CD14-positive monocyte (primary cell): ENCODE data around the gene TMEM255A. TPM values are rescaled to one million over a fixed set of nuclear protein-coding genes. Genes with fewer than 3 reads are reported as not detected.

Experiments used
- DNase-seq, 3 donors: peaks; one replicate each; pipeline ENCODE4 v3.0.0-alpha.2; 2011 to 2022
- H2AFZ ChIP-seq: 2 replicates; pipeline ENCODE4 v1.6.0; 2012; ENCODE audit warnings: mild to moderate bottlenecking, low read depth, low read length, inconsistent platforms; ENCODE audit not compliant: insufficient read depth, poor library complexity, severe bottlenecking
- H3K27ac ChIP-seq, 2 donors: 1 replicate in 1 of 2; 2 replicates in 1 of 2; pipeline ENCODE4 v1.5.1; 2012 to 2013; ENCODE audit warnings: low read length in 2 of 2, control low read depth in 1 of 2, inconsistent platforms in 1 of 2, low read depth in 1 of 2, mild to moderate bottlenecking in 1 of 2
- H3K27me3 ChIP-seq, 2 donors: one replicate each; pipeline versions ENCODE4 v1.6.0 to v1.6.1; 2011 to 2013; ENCODE audit warnings: low read length in 2 of 2; ENCODE audit not compliant: control insufficient read depth in 2 of 2, insufficient read depth in 2 of 2
- H3K36me3 ChIP-seq, 2 donors: replicated peaks in 1 of 2; 1 replicate in 1 of 2; 2 replicates in 1 of 2; pipeline versions ENCODE4 v1.5.1 to v1.6.1; 2012 to 2013; ENCODE audit warnings: low read length in 2 of 2, control low read depth in 1 of 2, inconsistent platforms in 1 of 2, mild to moderate bottlenecking in 1 of 2; ENCODE audit not compliant: insufficient read depth in 2 of 2, control insufficient read depth in 1 of 2
- H3K4me1 ChIP-seq, 2 donors: 1 replicate in 1 of 2; 2 replicates in 1 of 2; pipeline versions ENCODE4 v1.5.1 to v1.6.1; 2012 to 2013; ENCODE audit warnings: low read length in 2 of 2, control low read depth in 1 of 2, inconsistent platforms in 1 of 2, mild to moderate bottlenecking in 1 of 2, moderate library complexity in 1 of 2; ENCODE audit not compliant: insufficient read depth in 2 of 2, control insufficient read depth in 1 of 2
- H3K4me2 ChIP-seq: replicated peaks from 2 replicates; pipeline ENCODE3; 2012; ENCODE audit warnings: low read length, moderate library complexity, mild to moderate bottlenecking; ENCODE audit not compliant: poor library complexity, severe bottlenecking; ENCODE audit errors: extremely low read depth
- H3K4me3 ChIP-seq, 3 experiments: fragments of 200-600 bp in 1 of 3; sonication (generic) in 1 of 3; replicated peaks in 1 of 3; 1 replicate in 2 of 3; 2 replicates in 1 of 3; pipeline ENCODE4 v1.5.1; 2011 to 2013; ENCODE audit warnings: low read length in 3 of 3, mild to moderate bottlenecking in 3 of 3, control low read depth in 2 of 3, low read depth in 2 of 3, inconsistent platforms in 1 of 3, moderate library complexity in 1 of 3
- H3K79me2 ChIP-seq: 2 replicates; pipeline ENCODE4 v1.6.0; 2012; ENCODE audit warnings: mild to moderate bottlenecking, control low read depth, inconsistent platforms, low read length, moderate library complexity; ENCODE audit not compliant: insufficient read depth
- H3K9ac ChIP-seq: 2 replicates; pipeline ENCODE4 v1.6.0; 2017; ENCODE audit warnings: low read length, mild to moderate bottlenecking; ENCODE audit not compliant: insufficient read depth, poor library complexity, severe bottlenecking
- H3K9me3 ChIP-seq, 2 donors: replicated peaks in 1 of 2; 1 replicate in 1 of 2; 2 replicates in 1 of 2; pipeline versions ENCODE4 v1.5.1 to v1.6.1; 2012 to 2013; ENCODE audit warnings: low read length in 2 of 2, control low read depth in 1 of 2; ENCODE audit not compliant: control insufficient read depth in 1 of 2, insufficient read depth in 1 of 2
- H4K20me1 ChIP-seq: 2 replicates; pipeline ENCODE4 v1.6.0; 2012; ENCODE audit warnings: mild to moderate bottlenecking, low read length, control low read depth, moderate library complexity; ENCODE audit not compliant: insufficient read depth
- H3K27ac Mint-ChIP-seq, 7 donors: one replicate each; pipeline ENCODE4 v1.8.0; 2020; ENCODE audit warnings: mild to moderate bottlenecking in 7 of 7, mixed read lengths in 7 of 7, moderate library complexity in 6 of 7, inconsistent platforms in 2 of 7
- H3K27me3 Mint-ChIP-seq, 3 donors: one replicate each; pipeline ENCODE4 v1.8.0; 2021 to 2022; ENCODE audit warnings: low read depth in 3 of 3, mild to moderate bottlenecking in 3 of 3, mixed read lengths in 3 of 3, moderate library complexity in 3 of 3, inconsistent platforms in 1 of 3
- H3K36me3 Mint-ChIP-seq, 2 donors: one replicate each; pipeline ENCODE4 v1.8.0; 2020; ENCODE audit warnings: mixed read lengths in 2 of 2, inconsistent platforms in 1 of 2, mild to moderate bottlenecking in 1 of 2
- H3K4me1 Mint-ChIP-seq: one replicate; pipeline ENCODE4 v1.8.0; 2020; ENCODE audit warnings: mild to moderate bottlenecking, mixed read lengths
- H3K4me3 Mint-ChIP-seq, 2 donors: one replicate each; pipeline ENCODE4 v1.8.0; 2020; ENCODE audit warnings: mild to moderate bottlenecking in 2 of 2, mixed read lengths in 2 of 2, moderate library complexity in 1 of 2
- H3K9me3 Mint-ChIP-seq, 7 donors: one replicate each; pipeline ENCODE4 v1.8.0; 2020 to 2022; ENCODE audit warnings: mixed read lengths in 7 of 7, mild to moderate bottlenecking in 6 of 7, moderate library complexity in 6 of 7, inconsistent platforms in 2 of 7
- WGBS: methylation state at CpG from one replicate; pipeline ENCODE4 v1.1.5; 2013; ENCODE audit warnings: missing lambda C conversion rate; ENCODE audit not compliant: insufficient coverage; 5-methylcytosine and 5-hydroxymethylcytosine counted together
- intact Hi-C, 2 donors: fragments of 100-400 bp; cut with micrococcal nuclease; formaldehyde crosslinking; loops; one replicate each; pipeline versions ENCODE4 v1.15.0 to v1.15.1; 2023
- polyA plus RNA-seq, 3 donors: library from polyadenylated mRNA; depleted of rRNA in 1 of 3; unstranded in 2 of 3; stranded (reverse) in 1 of 3; fragments of 300-500 nt in 2 of 3; fragments of >200 nt in 1 of 3; fragmentation: Illumina TruSeq in 2 of 3; gene quantifications; 1 replicate in 2 of 3; 2 replicates in 1 of 3; pipeline ENCODE4 v1.2.3, GENCODE V29; 2012 to 2021
- TF ChIP-seq, protein P1 (sequence below): fragments of 200-600 bp; IDR thresholded peaks from one replicate; pipeline ENCODE4 v1.8.0; 2022; ENCODE audit warnings: antibody characterized with exemption, mild to moderate bottlenecking

TMEM255A gene
- polyA plus RNA-seq, 3 donors = 0.10 to 1.2 (median 0.51) TPM

GRCh38 chrX:120264341-120264740, 46.9 kb downstream of the TMEM255A start:
- Histone ChIP-seq H3K36me3 (no peaks in the 10 kb centered on the region), H3K4me2 (peak overlapping the region; percentile 20), H3K4me1 (peaks cover 39 to 49% of the 10 kb centered on the region in 2 donors), H3K9me3 (no peaks in the 10 kb centered on the region), H3K9ac (no peak overlapping the region), H4K20me1 (no peaks in the 10 kb centered on the region), H3K79me2 (no peaks in the 10 kb centered on the region), H2AFZ (no peak overlapping the region), H3K4me3 (no peak overlapping the region), H3K27ac (no peak overlapping the region), H3K27me3 (no peaks in the 10 kb centered on the region)
- peaks cover 1 to 4% (median 1%) of the 10 kb centered on the region in 3 donors for H3K27me3 Mint-ChIP-seq
- H3K9me3 Mint-ChIP-seq = peaks cover 0 to 6% (median 0%) of the 10 kb centered on the region in 7 donors
- no peak overlapping the region for H3K4me3 Mint-ChIP-seq
- H3K4me1 Mint-ChIP-seq = peaks cover 55% of the 10 kb centered on the region
- TF ChIP-seq, protein P1, sequence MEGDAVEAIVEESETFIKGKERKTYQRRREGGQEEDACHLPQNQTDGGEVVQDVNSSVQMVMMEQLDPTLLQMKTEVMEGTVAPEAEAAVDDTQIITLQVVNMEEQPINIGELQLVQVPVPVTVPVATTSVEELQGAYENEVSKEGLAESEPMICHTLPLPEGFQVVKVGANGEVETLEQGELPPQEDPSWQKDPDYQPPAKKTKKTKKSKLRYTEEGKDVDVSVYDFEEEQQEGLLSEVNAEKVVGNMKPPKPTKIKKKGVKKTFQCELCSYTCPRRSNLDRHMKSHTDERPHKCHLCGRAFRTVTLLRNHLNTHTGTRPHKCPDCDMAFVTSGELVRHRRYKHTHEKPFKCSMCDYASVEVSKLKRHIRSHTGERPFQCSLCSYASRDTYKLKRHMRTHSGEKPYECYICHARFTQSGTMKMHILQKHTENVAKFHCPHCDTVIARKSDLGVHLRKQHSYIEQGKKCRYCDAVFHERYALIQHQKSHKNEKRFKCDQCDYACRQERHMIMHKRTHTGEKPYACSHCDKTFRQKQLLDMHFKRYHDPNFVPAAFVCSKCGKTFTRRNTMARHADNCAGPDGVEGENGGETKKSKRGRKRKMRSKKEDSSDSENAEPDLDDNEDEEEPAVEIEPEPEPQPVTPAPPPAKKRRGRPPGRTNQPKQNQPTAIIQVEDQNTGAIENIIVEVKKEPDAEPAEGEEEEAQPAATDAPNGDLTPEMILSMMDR = no peak
- no peaks in the 10 kb centered on the region for H3K36me3 Mint-ChIP-seq
- intact Hi-C loops = no loop called here
- peak; percentile 12 to 39 (median 17) for DNase-seq
- peak overlapping the region in 5 of 7 donors; percentile 11 to 82 (median 60) for H3K27ac Mint-ChIP-seq

GRCh38 chrX:120262859-120263708, 48.2 kb downstream of the TMEM255A start:
- TF ChIP-seq, protein P1 = no peak
- no peak for DNase-seq
- H3K36me3 Mint-ChIP-seq = peaks cover 2 to 3% of the 10 kb centered on the region in 2 donors
- H2AFZ ChIP-seq = peak overlapping the region; percentile 46
- H3K27me3 Mint-ChIP-seq = peaks cover 1 to 6% (median 1%) of the 10 kb centered on the region in 3 donors
- no peaks in the 10 kb centered on the region for H3K27me3 ChIP-seq
- no peaks in the 10 kb centered on the region for H4K20me1 ChIP-seq
- H3K36me3 ChIP-seq = no peaks in the 10 kb centered on the region
- no peak overlapping the region for H3K9ac ChIP-seq
- no peaks in the 10 kb centered on the region for H3K79me2 ChIP-seq
- intact Hi-C loops = no loop called here
- H3K4me2 ChIP-seq = no peak overlapping the region
- peak overlapping the region in 1 of 2 donors; percentile 46 for H3K4me3 Mint-ChIP-seq
- peak overlapping the region in 1 of 3 experiments; percentile 22 for H3K4me3 ChIP-seq
- peaks cover 31 to 43% of the 10 kb centered on the region in 2 donors for H3K4me1 ChIP-seq
- H3K9me3 ChIP-seq = no peaks in the 10 kb centered on the region
- H3K27ac Mint-ChIP-seq = peak overlapping the region in 4 of 7 donors; percentile 9 to 73 (median 41)
- H3K27ac ChIP-seq = peak overlapping the region in 1 of 2 donors; percentile 9
- WGBS = 40% methylated on average over 3 of the region's 8 CpGs
- peaks cover 48% of the 10 kb centered on the region for H3K4me1 Mint-ChIP-seq
- peaks cover 0 to 6% (median 0%) of the 10 kb centered on the region in 7 donors for H3K9me3 Mint-ChIP-seq
